IMR-90 (cell line): ENCODE measurements around the gene FRZB. TPM values are rescaled to one million over a fixed set of nuclear protein-coding genes. Genes with fewer than 3 reads are reported as not detected.

Source experiments
- ATAC-seq: fragments of 200-7000 bp; cut with Tn5 transposase; 2 replicates; pipeline ENCODE4 v1.9.1; 2020; ENCODE audit warnings: low read depth, mild to moderate bottlenecking, moderate library complexity
- BruUV-seq: library from RNA; stranded (reverse); fragments of 400-500 nt; replicated peaks from 2 replicates; lab custom pipeline; 2021; lab: Mats Ljungman, UMichigan
- CTCF ChIA-PET: fragments of 300-600 bp; formaldehyde crosslinking; extraction: SDS; loops from one replicate; lab custom pipeline; 2021; ENCODE audit warnings: antibody characterized with exemption; lab: Yijun Ruan, JAX
- POLR2A ChIA-PET: fragments of 300-600 bp; sonication (Branson Sonifier 250); formaldehyde crosslinking; loops from one replicate; lab custom pipeline; 2022; ENCODE audit warnings: antibody characterized with exemption; ENCODE audit not compliant: unreplicated experiment; lab: Charles Lee
- DNase-seq: peaks from one replicate; pipeline ENCODE4 v3.0.0; 2013
- H2AFZ ChIP-seq: replicated peaks from 2 replicates; pipeline ENCODE3; 2013; ENCODE audit warnings: low read length, mild to moderate bottlenecking; ENCODE audit not compliant: poor library complexity
- H2AK5ac ChIP-seq: 2 replicates; pipeline ENCODE4 v1.6.1; 2013; ENCODE audit warnings: low read depth, low read length, inconsistent platforms
- H2AK9ac ChIP-seq: replicated peaks from 2 replicates; pipeline ENCODE3; 2013; ENCODE audit warnings: mild to moderate bottlenecking, low read depth, low read length, moderate library complexity; ENCODE audit not compliant: poor library complexity
- H2BK120ac ChIP-seq: 2 replicates; pipeline ENCODE4 v1.6.1; 2013; ENCODE audit warnings: low read depth, low read length, inconsistent platforms
- H2BK15ac ChIP-seq: 3 replicates; pipeline ENCODE4 v1.6.1; 2013; ENCODE audit warnings: low read depth, low read length, inconsistent platforms
- H2BK20ac ChIP-seq: 2 replicates; pipeline ENCODE4 v1.6.1; 2013; ENCODE audit warnings: low read depth, mild to moderate bottlenecking, inconsistent platforms, low read length, moderate library complexity
- H2BK5ac ChIP-seq: 2 replicates; pipeline ENCODE4 v1.6.1; 2013; ENCODE audit warnings: mild to moderate bottlenecking, low read depth, low read length, inconsistent platforms; ENCODE audit not compliant: poor library complexity, severe bottlenecking
- H3K14ac ChIP-seq: replicated peaks from 2 replicates; pipeline ENCODE4 v1.6.1; 2013; ENCODE audit warnings: low read depth, low read length, inconsistent platforms
- H3K18ac ChIP-seq: 2 replicates; pipeline ENCODE4 v1.6.1; 2013; ENCODE audit warnings: low read depth, low read length, control low read depth
- H3K23ac ChIP-seq: 2 replicates; pipeline ENCODE4 v1.6.1; 2013; ENCODE audit warnings: low read depth, low read length, inconsistent platforms
- H3K27ac ChIP-seq: 2 replicates; pipeline ENCODE4 v1.5.1; 2013; ENCODE audit warnings: mild to moderate bottlenecking, control low read depth, low read length; ENCODE audit not compliant: insufficient read depth
- H3K27me3 ChIP-seq: 2 replicates; pipeline ENCODE4 v1.6.1; 2013; ENCODE audit warnings: low read length; ENCODE audit not compliant: control insufficient read depth, insufficient read depth
- H3K36me3 ChIP-seq: 2 replicates; pipeline ENCODE4 v1.6.1; 2013; ENCODE audit warnings: low read length, mixed read lengths; ENCODE audit not compliant: control insufficient read depth, insufficient read depth
- H3K4ac ChIP-seq: 2 replicates; pipeline ENCODE4 v1.6.1; 2013; ENCODE audit warnings: low read depth, low read length, inconsistent platforms
- H3K4me1 ChIP-seq: 2 replicates; pipeline ENCODE4 v1.6.1; 2013; ENCODE audit warnings: low read length, mixed read lengths; ENCODE audit not compliant: control insufficient read depth, insufficient read depth
- H3K4me2 ChIP-seq: 2 replicates; pipeline ENCODE4 v1.6.1; 2013; ENCODE audit warnings: low read depth, mild to moderate bottlenecking, control low read depth, low read length, moderate library complexity
- H3K4me3 ChIP-seq: 2 replicates; pipeline ENCODE4 v1.5.1; 2013; ENCODE audit warnings: low read depth, mild to moderate bottlenecking, control low read depth, low read length, moderate library complexity; ENCODE audit not compliant: insufficient read depth
- H3K56ac ChIP-seq: 2 replicates; pipeline ENCODE4 v1.6.1; 2013; ENCODE audit warnings: low read length, inconsistent platforms; ENCODE audit not compliant: insufficient read depth; ENCODE audit errors: extremely low read depth
- H3K79me1 ChIP-seq, 2 experiments: 2 replicates each; pipeline ENCODE4 v1.6.1; 2013; ENCODE audit warnings: low read length in 2 of 2, inconsistent platforms in 1 of 2, low read depth in 1 of 2
- H3K9ac ChIP-seq: 2 replicates; pipeline ENCODE4 v1.6.1; 2013; ENCODE audit warnings: low read depth, low read length, control low read depth
- H3K9me1 ChIP-seq: 2 replicates; pipeline ENCODE4 v1.6.1; 2013; ENCODE audit warnings: low read length, inconsistent platforms; ENCODE audit not compliant: insufficient read depth
- H3K9me3 ChIP-seq: 2 replicates; pipeline ENCODE4 v1.6.1; 2013; ENCODE audit warnings: low read length; ENCODE audit not compliant: control insufficient read depth, insufficient read depth
- H4K20me1 ChIP-seq: 2 replicates; pipeline ENCODE4 v1.6.1; 2013; ENCODE audit warnings: low read length, inconsistent platforms; ENCODE audit not compliant: insufficient read depth
- H4K5ac ChIP-seq: 2 replicates; pipeline ENCODE4 v1.6.1; 2013; ENCODE audit warnings: mild to moderate bottlenecking, low read depth, low read length, control low read depth
- H4K8ac ChIP-seq, 2 experiments: 2 replicates each; pipeline ENCODE4 v1.6.1; 2013; ENCODE audit warnings: low read depth in 2 of 2, low read length in 2 of 2, control low read depth in 1 of 2, inconsistent platforms in 1 of 2
- H4K91ac ChIP-seq: 2 replicates; pipeline ENCODE4 v1.6.1; 2013; ENCODE audit warnings: low read depth, low read length, inconsistent platforms; ENCODE audit not compliant: insufficient read depth
- CEBPB ChIP-seq: IDR thresholded peaks from 2 replicates; pipeline ENCODE4 v1.6.1; 2012; ENCODE audit warnings: low read depth, low read length, improper control_type of control experiment
- CHD1 ChIP-seq: IDR thresholded peaks from 2 replicates; pipeline ENCODE4 v1.6.1; 2012; ENCODE audit warnings: low read depth, low read length, improper control_type of control experiment
- ELK1 ChIP-seq: fragments of 150-350 bp; IDR thresholded peaks from 2 replicates; pipeline ENCODE4 v1.6.1; 2016; ENCODE audit warnings: low read depth, mild to moderate bottlenecking, low read length, moderate library complexity, borderline replicate concordance
- FOS ChIP-seq: fragments of 150-350 bp; IDR thresholded peaks from 2 replicates; pipeline ENCODE4 v1.6.1; 2016; ENCODE audit warnings: low read depth, low read length
- MXI1 ChIP-seq: IDR thresholded peaks from 2 replicates; pipeline ENCODE4 v1.6.1; 2012; ENCODE audit warnings: low read depth, mild to moderate bottlenecking, low read length, moderate library complexity, borderline replicate concordance
- NFE2L2 ChIP-seq: fragments of 150-350 bp; IDR thresholded peaks from 2 replicates; pipeline ENCODE4 v1.6.1; 2016; ENCODE audit warnings: low read depth, mild to moderate bottlenecking, low read length
- RCOR1 ChIP-seq: IDR thresholded peaks from 2 replicates; pipeline ENCODE4 v1.6.1; 2012; ENCODE audit warnings: mild to moderate bottlenecking, low read length, improper control_type of control experiment; ENCODE audit not compliant: insufficient replicate concordance
- SMC3 ChIP-seq: fragments of 150-350 bp; IDR thresholded peaks from 2 replicates; pipeline ENCODE4 v1.6.1; 2016; ENCODE audit warnings: low read depth, mild to moderate bottlenecking, antibody characterized with exemption, low read length, moderate library complexity
- WGBS, 2 experiments: methylation state at CpG; one replicate each; pipeline versions ENCODE4 v1.1.5 to v1.1.7; 2013; ENCODE audit warnings: missing lambda C conversion rate in 2 of 2; ENCODE audit not compliant: insufficient read length in 1 of 2; ENCODE audit errors: extremely low coverage in 2 of 2; 5-methylcytosine and 5-hydroxymethylcytosine counted together
- dilution Hi-C: fragments of 300-500 bp; cut with HindIII; formaldehyde crosslinking; loops from one replicate; pipeline ENCODE4 v1.14.3; 2018; ENCODE audit warnings: low sequenced_read_pairs; ENCODE audit not compliant: unreplicated experiment
- in situ Hi-C: fragments of 300-500 bp; cut with MboI; formaldehyde crosslinking; loops from 3 replicates; pipeline ENCODE4 v1.14.3; 2019; ENCODE audit warnings: low sequenced_read_pairs, inconsistent platforms, mixed read lengths
- intact Hi-C: fragments of 100-400 bp; cut with micrococcal nuclease; formaldehyde crosslinking; loops from 2 replicates; pipeline ENCODE4 v1.10.0; 2022
- polyA plus RNA-seq, 3 experiments: library from polyadenylated mRNA; depleted of rRNA; stranded (reverse); fragments of >200 nt; gene quantifications; 2 replicates each; pipeline ENCODE4 v1.2.3, GENCODE V29; 2012; ENCODE audit warnings: low replicate concordance in 1 of 3
- total RNA-seq: library from RNA; depleted of rRNA; stranded (reverse); fragments of >200 nt; gene quantifications from 2 replicates; pipeline ENCODE4 v1.2.3, GENCODE V29; 2012

Gene FRZB
- total and polyA plus RNA-seq, 2 of the 4 experiments (the other 2 are of a cell fraction) = 0.18 to 1.2 TPM

GRCh38 chr2:182913064-182913463 is 46.6 kb upstream of the FRZB start:
- WGBS, 2 experiments = 100% methylated on average over 1 of the region's 1 CpG; no CpG with 5 or more reads in 1 of the 2 experiments
- H4K20me1 ChIP-seq = peaks cover 10% of the 10 kb centered on the region
- peaks cover 14% of the 10 kb centered on the region for H3K36me3 ChIP-seq
- no TSS peak for BruUV-seq
- H3K4me1 ChIP-seq = peaks cover 11% of the 10 kb centered on the region
- H2BK20ac ChIP-seq = no peak overlapping the region
- no peak overlapping the region for H3K4ac ChIP-seq
- no peak overlapping the region for H4K5ac ChIP-seq
- no peak overlapping the region for H3K4me2 ChIP-seq
- ATAC-seq = no peak
- ChIA-PET CTCF (interaction anchor here (0.6 kb wide), 1 partner anchor 21 kb away, joined by 4 read pairs; no protein-coding TSS in a partner anchor), POLR2A (no interaction called here)
- H3K9me1 ChIP-seq = peaks cover 8% of the 10 kb centered on the region
- no peak overlapping the region for H3K27ac ChIP-seq
- H3K14ac ChIP-seq = no peak overlapping the region
- no peak overlapping the region for H3K18ac ChIP-seq
- no peak for TF ChIP-seq RCOR1
- TF ChIP-seq MXI1 = no peak
- TF ChIP-seq ELK1 = no peak
- no peak for TF ChIP-seq FOS
- no peak for TF ChIP-seq CEBPB
- TF ChIP-seq CHD1 = no peak
- TF ChIP-seq NFE2L2 = no peak
- no peak for TF ChIP-seq SMC3
- H3K9ac ChIP-seq = no peak overlapping the region
- no peaks in the 10 kb centered on the region for H3K9me3 ChIP-seq
- H3K27me3 ChIP-seq = no peaks in the 10 kb centered on the region
- no peak overlapping the region for H2AK5ac ChIP-seq
- dilution Hi-C loops = no loop called here
- H3K23ac ChIP-seq = no peak overlapping the region
- H2BK120ac ChIP-seq = no peak overlapping the region
- no peak overlapping the region for H2BK15ac ChIP-seq
- H2AK9ac ChIP-seq = no peak overlapping the region
- H3K79me1 ChIP-seq = peaks cover 3 to 8% of the 10 kb centered on the region in 2 experiments; a peak in 3 of 4 replicates
- H3K56ac ChIP-seq = no peak overlapping the region
- DNase-seq = no peak
- H3K4me3 ChIP-seq = no peak overlapping the region
- H2BK5ac ChIP-seq = no peak overlapping the region
- no peak overlapping the region for H2AFZ ChIP-seq
- in situ Hi-C loops = no loop called here
- no peak overlapping the region for H4K91ac ChIP-seq
- no peak overlapping the region for H4K8ac ChIP-seq
- intact Hi-C loops = loop anchor here (5.0 kb wide), 1 partner anchor 34 kb away; no protein-coding TSS in a partner anchor
